Measurements from ENCODE around the gene SEMA3E. TPM values are rescaled to one million over a fixed set of nuclear protein-coding genes. Genes with fewer than 3 reads are reported as not detected.

SEMA3E gene
- total and polyA plus RNA-seq, 2 experiments from 2014 or later, result 0.32 to 0.35 TPM

GRCh38 chr7:83486536-83486935, 162.4 kb downstream of the SEMA3E start:
- WGBS, 2 experiments (ENCODE audit: low coverage in 1 of 2, low lambda C conversion rate in 2 of 2, missing lambda C conversion rate in 2 of 2), result 67 to 70% methylated on average over 2 of the region's 2 CpGs
- H3F3A ChIP-seq (ENCODE audit: insufficient read depth), result no peaks in the 10 kb centered on the region
- no peaks in the 10 kb centered on the region for H4K20me1 ChIP-seq (ENCODE audit: insufficient read depth)
- H3K4me2 ChIP-seq (ENCODE audit: unreplicated experiment), result no peak overlapping the region
- H3K36me3 ChIP-seq (ENCODE audit: low read depth), result no peaks in the 10 kb centered on the region
- H3K27me3 ChIP-seq (replicated peaks; ENCODE audit: insufficient read depth), result no peaks in the 10 kb centered on the region
- in situ Hi-C loops (cut with MboI), result no loop called here
- DNase-seq, result no peak
- no peaks in the 10 kb centered on the region for H3K9me2 ChIP-seq (ENCODE audit: insufficient read depth)
- no peaks in the 10 kb centered on the region for H3K9me3 ChIP-seq (ENCODE audit: low read depth)
- no peak overlapping the region for H2AFZ ChIP-seq
- no peak for TF ChIP-seq EZH2phosphoT487 (IDR thresholded peaks at IDR 0.05; ENCODE audit: insufficient read depth, low read depth)
- TF ChIP-seq EZH2 (IDR thresholded peaks at IDR 0.05; ENCODE audit: insufficient read depth, poor library complexity, severe bottlenecking), result no peak
- H3K9ac ChIP-seq, result no peak overlapping the region
- H3K4me3 ChIP-seq, result no peak overlapping the region
- H3K79me2 ChIP-seq (ENCODE audit: insufficient read depth), result no peaks in the 10 kb centered on the region
- H3K27ac ChIP-seq, result no peak overlapping the region
- no peaks in the 10 kb centered on the region for H3K4me1 ChIP-seq (ENCODE audit: insufficient read depth)

GRCh38 chr7:83484826-83485225, 164.1 kb downstream of the SEMA3E start:
- in situ Hi-C loops (cut with MboI), result no loop called here
- 57 to 58% methylated on average over 1 of the region's 1 CpG for WGBS, 2 experiments (ENCODE audit: low coverage in 1 of 2, low lambda C conversion rate in 2 of 2, missing lambda C conversion rate in 2 of 2)

GRCh38 chr7:83484266-83484665, 164.7 kb downstream of the SEMA3E start:
- no peaks in the 10 kb centered on the region for H3K9me2 ChIP-seq (ENCODE audit: insufficient read depth)
- no peaks in the 10 kb centered on the region for H3K4me1 ChIP-seq (ENCODE audit: insufficient read depth)
- no peaks in the 10 kb centered on the region for H3K36me3 ChIP-seq (ENCODE audit: low read depth)
- WGBS, 2 experiments (ENCODE audit: low coverage in 1 of 2, low lambda C conversion rate in 2 of 2, missing lambda C conversion rate in 2 of 2), result 79 to 81% methylated on average over 1 of the region's 1 CpG
- no peak overlapping the region for H2AFZ ChIP-seq
- H3F3A ChIP-seq (ENCODE audit: insufficient read depth), result no peaks in the 10 kb centered on the region
- H3K4me2 ChIP-seq (ENCODE audit: unreplicated experiment), result no peak overlapping the region
- H3K4me3 ChIP-seq, result no peak overlapping the region
- no peak for DNase-seq
- TF ChIP-seq EZH2 (IDR thresholded peaks at IDR 0.05; ENCODE audit: insufficient read depth, poor library complexity, severe bottlenecking), result no peak
- no peak for TF ChIP-seq EZH2phosphoT487 (IDR thresholded peaks at IDR 0.05; ENCODE audit: insufficient read depth, low read depth)
- H4K20me1 ChIP-seq (ENCODE audit: insufficient read depth), result no peaks in the 10 kb centered on the region
- in situ Hi-C loops (cut with MboI), result no loop called here
- H3K9ac ChIP-seq, result no peak overlapping the region
- H3K27ac ChIP-seq, result no peak overlapping the region
- no peaks in the 10 kb centered on the region for H3K9me3 ChIP-seq (ENCODE audit: low read depth)
- H3K27me3 ChIP-seq (replicated peaks; ENCODE audit: insufficient read depth), result no peaks in the 10 kb centered on the region
- H3K79me2 ChIP-seq (ENCODE audit: insufficient read depth), result no peaks in the 10 kb centered on the region

More at GRCh38 chr7:83484826-83485225, 164.1 kb downstream of the SEMA3E start:
- Histone ChIP-seq H3F3A (ENCODE audit: insufficient read depth) (no peaks in the 10 kb centered on the region), H3K9me3 (ENCODE audit: low read depth) (no peaks in the 10 kb centered on the region), H3K4me1 (ENCODE audit: insufficient read depth) (no peaks in the 10 kb centered on the region), H2AFZ (no peak overlapping the region), H3K9me2 (ENCODE audit: insufficient read depth) (no peaks in the 10 kb centered on the region), H3K79me2 (ENCODE audit: insufficient read depth) (no peaks in the 10 kb centered on the region), H3K27ac (no peak overlapping the region), H3K9ac (no peak overlapping the region), H4K20me1 (ENCODE audit: insufficient read depth) (no peaks in the 10 kb centered on the region), H3K27me3 (replicated peaks; ENCODE audit: insufficient read depth) (no peaks in the 10 kb centered on the region), H3K36me3 (ENCODE audit: low read depth) (no peaks in the 10 kb centered on the region), H3K4me2 (ENCODE audit: unreplicated experiment) (no peak overlapping the region), H3K4me3 (no peak overlapping the region)
- no peak for DNase-seq
- no peak for TF ChIP-seq EZH2 (IDR thresholded peaks at IDR 0.05; ENCODE audit: insufficient read depth, poor library complexity, severe bottlenecking)
- no peak for TF ChIP-seq EZH2phosphoT487 (IDR thresholded peaks at IDR 0.05; ENCODE audit: insufficient read depth, low read depth)

- no peaks in the 10 kb centered on the region for H3K9me3 ChIP-seq (ENCODE audit: low read depth)
Observed at GRCh38 chr7:83478616-83479015, 170.3 kb downstream of the SEMA3E start.

More at GRCh38 chr7:83478616-83479015, 170.3 kb downstream of the SEMA3E start:
- no peaks in the 10 kb centered on the region for H3K9me2 ChIP-seq (ENCODE audit: insufficient read depth)
- no peaks in the 10 kb centered on the region for H3K79me2 ChIP-seq (ENCODE audit: insufficient read depth)
- no peaks in the 10 kb centered on the region for H3F3A ChIP-seq (ENCODE audit: insufficient read depth)
- no peak overlapping the region for H3K9ac ChIP-seq
- TF ChIP-seq EZH2 (IDR thresholded peaks at IDR 0.05; ENCODE audit: insufficient read depth, poor library complexity, severe bottlenecking), result no peak
- TF ChIP-seq EZH2phosphoT487 (IDR thresholded peaks at IDR 0.05; ENCODE audit: insufficient read depth, low read depth), result no peak
- no peak overlapping the region for H3K4me2 ChIP-seq (ENCODE audit: unreplicated experiment)
- H4K20me1 ChIP-seq (ENCODE audit: insufficient read depth), result no peaks in the 10 kb centered on the region
- no peak overlapping the region for H2AFZ ChIP-seq
- H3K27ac ChIP-seq, result no peak overlapping the region
- H3K4me3 ChIP-seq, result no peak overlapping the region
- no peaks in the 10 kb centered on the region for H3K36me3 ChIP-seq (ENCODE audit: low read depth)
- WGBS, 2 experiments (ENCODE audit: low coverage in 1 of 2, low lambda C conversion rate in 2 of 2, missing lambda C conversion rate in 2 of 2), result 40 to 52% methylated on average over 1 of the region's 1 CpG
- in situ Hi-C loops (cut with MboI), result no loop called here
- no peaks in the 10 kb centered on the region for H3K27me3 ChIP-seq (replicated peaks; ENCODE audit: insufficient read depth)
- no peaks in the 10 kb centered on the region for H3K4me1 ChIP-seq (ENCODE audit: insufficient read depth)
- DNase-seq, result no peak
